Loucy (cell line): ENCODE results near the gene PEX5L.

ENCODE experiments used
- H2AFZ ChIP-seq: fragments of 200-600 bp; sonication (generic); 2 replicates; pipeline ENCODE4 v1.6.0; 2016; ENCODE audit warnings: antibody characterized with exemption, mild to moderate bottlenecking, low read length, moderate library complexity
- H3F3A ChIP-seq: fragments of 200-600 bp; 2 replicates; pipeline ENCODE4 v1.6.0; 2016; ENCODE audit warnings: antibody characterized with exemption, low read depth, mild to moderate bottlenecking
- H3K27me3 ChIP-seq: fragments of 200-600 bp; sonication (generic); 2 replicates; pipeline ENCODE4 v1.6.1; 2014; ENCODE audit warnings: low read length, mild to moderate bottlenecking; ENCODE audit not compliant: insufficient read depth, poor library complexity, severe bottlenecking
- H3K36me3 ChIP-seq: fragments of 200-600 bp; sonication (generic); 2 replicates; pipeline ENCODE4 v1.6.1; 2016; ENCODE audit warnings: low read length; ENCODE audit not compliant: insufficient read depth
- H3K4me1 ChIP-seq: fragments of 200-600 bp; sonication (generic); 2 replicates; pipeline ENCODE4 v1.5.1; 2014; ENCODE audit warnings: low read length, mild to moderate bottlenecking; ENCODE audit not compliant: insufficient read depth, poor library complexity, severe bottlenecking
- H3K4me2 ChIP-seq: fragments of 200-600 bp; sonication (generic); 2 replicates; pipeline ENCODE4 v1.6.0; 2014; ENCODE audit warnings: antibody characterized with exemption, low read length, low read depth, mild to moderate bottlenecking; ENCODE audit not compliant: poor library complexity, severe bottlenecking
- H3K4me3 ChIP-seq: fragments of 200-600 bp; sonication (generic); 2 replicates; pipeline ENCODE4 v1.5.1; 2014; ENCODE audit warnings: low read length, mild to moderate bottlenecking, mixed read lengths; ENCODE audit not compliant: poor library complexity, severe bottlenecking
- H3K79me2 ChIP-seq: fragments of 200-600 bp; sonication (generic); 2 replicates; pipeline ENCODE4 v1.6.1; 2014; ENCODE audit warnings: low read length; ENCODE audit not compliant: insufficient read depth
- H3K9ac ChIP-seq: fragments of 200-600 bp; sonication (generic); 2 replicates; pipeline ENCODE4 v1.6.0; 2014; ENCODE audit warnings: mild to moderate bottlenecking, low read depth, low read length, moderate library complexity; ENCODE audit not compliant: poor library complexity, severe bottlenecking
- H3K9me2 ChIP-seq: fragments of 200-600 bp; sonication (generic); replicated peaks from 2 replicates; pipeline ENCODE4 v1.6.1; 2016; ENCODE audit warnings: low read depth, low read length, mixed read lengths
- H3K9me3 ChIP-seq: fragments of 200-600 bp; sonication (generic); 2 replicates; pipeline ENCODE4 v1.6.1; 2014; ENCODE audit warnings: mild to moderate bottlenecking, antibody characterized with exemption, low read length, low read depth; ENCODE audit not compliant: insufficient read depth
- H4K20me1 ChIP-seq: fragments of 200-600 bp; sonication (generic); 2 replicates; pipeline ENCODE4 v1.6.0; 2014; ENCODE audit warnings: antibody characterized with exemption, low read length, mild to moderate bottlenecking; ENCODE audit not compliant: insufficient read depth, poor library complexity, severe bottlenecking
- CTCF ChIP-seq: fragments of 200-600 bp; sonication (generic); conservative IDR thresholded peaks from 2 replicates; pipeline ENCODE4 v1.5.1; 2014; ENCODE audit warnings: mild to moderate bottlenecking, antibody characterized with exemption, low read length
- EZH2phosphoT487 ChIP-seq: fragments of 200-600 bp; IDR thresholded peaks from 2 replicates; pipeline ENCODE4 v1.6.1; 2018; ENCODE audit warnings: antibody characterized with exemption, mild to moderate bottlenecking, moderate library complexity, borderline replicate concordance

Gene PEX5L

GRCh38 chr3:179809639-179810038 lies 227.1 kb downstream of the PEX5L start:
- Histone ChIP-seq H4K20me1 (no peaks in the 10 kb centered on the region), H3K4me2 (no peak overlapping the region), H2AFZ (no peak overlapping the region), H3K9ac (no peak overlapping the region), H3K9me3 (no peaks in the 10 kb centered on the region), H3K9me2 (no peaks in the 10 kb centered on the region), H3K79me2 (no peaks in the 10 kb centered on the region), H3K4me3 (no peak overlapping the region), H3K36me3 (peaks cover 14% of the 10 kb centered on the region; the same call in 1 of the 2 replicates), H3F3A (no peaks in the 10 kb centered on the region), H3K27me3 (no peaks in the 10 kb centered on the region), H3K4me1 (peaks cover 8% of the 10 kb centered on the region)
- TF ChIP-seq CTCF = no peak
- TF ChIP-seq EZH2phosphoT487 = no peak

- H4K20me1 ChIP-seq = no peaks in the 10 kb centered on the region
- H3K27me3 ChIP-seq = no peaks in the 10 kb centered on the region
- no peak overlapping the region for H3K4me2 ChIP-seq
- no peak overlapping the region for H3K4me3 ChIP-seq
- no peaks in the 10 kb centered on the region for H3F3A ChIP-seq
- peaks cover 12% of the 10 kb centered on the region for H3K4me1 ChIP-seq
- H3K9me3 ChIP-seq = no peaks in the 10 kb centered on the region
- H3K9ac ChIP-seq = no peak overlapping the region
- no peaks in the 10 kb centered on the region for H3K9me2 ChIP-seq
- TF ChIP-seq EZH2phosphoT487 = no peak
- no peak for TF ChIP-seq CTCF
- no peaks in the 10 kb centered on the region for H3K79me2 ChIP-seq
- peaks cover 14% of the 10 kb centered on the region; the same call in 1 of the 2 replicates for H3K36me3 ChIP-seq
- no peak overlapping the region for H2AFZ ChIP-seq
Observed at GRCh38 chr3:179807588-179807987, 229.1 kb downstream of the PEX5L start.

GRCh38 chr3:179806177-179806576 lies 230.6 kb downstream of the PEX5L start:
- H3K4me1 ChIP-seq = peaks cover 5% of the 10 kb centered on the region
- no peak overlapping the region for H3K4me3 ChIP-seq
- H3K27me3 ChIP-seq = no peaks in the 10 kb centered on the region
- no peak overlapping the region for H2AFZ ChIP-seq
- no peaks in the 10 kb centered on the region for H3F3A ChIP-seq
- H3K4me2 ChIP-seq = no peak overlapping the region
- H3K36me3 ChIP-seq = peaks cover 14% of the 10 kb centered on the region; the same call in 1 of the 2 replicates
- H3K79me2 ChIP-seq = no peaks in the 10 kb centered on the region
- H3K9me3 ChIP-seq = no peaks in the 10 kb centered on the region
- H3K9ac ChIP-seq = no peak overlapping the region
- H3K9me2 ChIP-seq = no peaks in the 10 kb centered on the region
- TF ChIP-seq EZH2phosphoT487 (no peak), CTCF (no peak)
- no peaks in the 10 kb centered on the region for H4K20me1 ChIP-seq
